DOHH2 (cell line): ENCODE data around the gene PEG3.

Experiments
- EZH2phosphoT487 ChIP-seq: fragments of 200-600 bp; sonication (generic); IDR thresholded peaks from 2 replicates; pipeline ENCODE4 v1.6.1; 2017; ENCODE audit warnings: borderline replicate concordance, mild to moderate bottlenecking, antibody characterized with exemption, low read length, moderate library complexity, mixed read lengths
- TF ChIP-seq, protein P1 (sequence below): fragments of 200-600 bp; sonication (generic); IDR thresholded peaks from one replicate; pipeline ENCODE4 v1.5.1; 2014; ENCODE audit warnings: antibody characterized with exemption, mild to moderate bottlenecking, low read depth, low read length; ENCODE audit not compliant: poor library complexity, severe bottlenecking

DNA sequence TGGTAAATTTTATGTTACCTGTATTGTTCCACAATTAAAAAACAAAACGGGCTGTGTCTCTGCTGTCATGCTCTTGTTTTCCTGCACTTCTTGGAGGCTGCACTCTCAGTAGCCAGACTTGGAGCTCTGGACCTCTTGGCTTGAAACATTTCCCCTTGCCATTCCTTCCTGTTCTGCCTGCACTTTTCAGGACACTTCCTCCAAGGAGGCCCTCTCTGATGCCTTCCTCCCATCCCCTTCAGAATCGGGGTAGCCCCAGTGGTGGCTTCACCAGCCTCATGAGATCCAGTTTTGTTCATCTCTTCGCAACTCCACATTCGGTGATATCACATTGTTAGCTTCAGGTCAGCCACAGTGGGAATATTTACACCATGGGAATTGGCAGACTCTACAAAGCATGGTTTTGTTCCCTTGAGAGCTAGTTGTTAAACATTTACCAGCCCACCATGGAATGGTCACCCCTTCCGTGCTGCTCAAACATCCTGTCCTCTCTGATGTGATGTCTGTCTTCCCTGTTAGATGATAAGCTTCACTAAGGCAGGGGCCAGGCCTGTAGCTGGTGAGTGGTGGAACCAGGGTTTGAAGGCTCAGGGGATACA lies 40.2 kb upstream of the PEG3 start:
- TF ChIP-seq, protein P1, sequence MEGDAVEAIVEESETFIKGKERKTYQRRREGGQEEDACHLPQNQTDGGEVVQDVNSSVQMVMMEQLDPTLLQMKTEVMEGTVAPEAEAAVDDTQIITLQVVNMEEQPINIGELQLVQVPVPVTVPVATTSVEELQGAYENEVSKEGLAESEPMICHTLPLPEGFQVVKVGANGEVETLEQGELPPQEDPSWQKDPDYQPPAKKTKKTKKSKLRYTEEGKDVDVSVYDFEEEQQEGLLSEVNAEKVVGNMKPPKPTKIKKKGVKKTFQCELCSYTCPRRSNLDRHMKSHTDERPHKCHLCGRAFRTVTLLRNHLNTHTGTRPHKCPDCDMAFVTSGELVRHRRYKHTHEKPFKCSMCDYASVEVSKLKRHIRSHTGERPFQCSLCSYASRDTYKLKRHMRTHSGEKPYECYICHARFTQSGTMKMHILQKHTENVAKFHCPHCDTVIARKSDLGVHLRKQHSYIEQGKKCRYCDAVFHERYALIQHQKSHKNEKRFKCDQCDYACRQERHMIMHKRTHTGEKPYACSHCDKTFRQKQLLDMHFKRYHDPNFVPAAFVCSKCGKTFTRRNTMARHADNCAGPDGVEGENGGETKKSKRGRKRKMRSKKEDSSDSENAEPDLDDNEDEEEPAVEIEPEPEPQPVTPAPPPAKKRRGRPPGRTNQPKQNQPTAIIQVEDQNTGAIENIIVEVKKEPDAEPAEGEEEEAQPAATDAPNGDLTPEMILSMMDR: no peak
- no peak for TF ChIP-seq EZH2phosphoT487
